T47D (cell line): ENCODE data around the gene GALNT10.

Experiments
- DNase-seq, 2 experiments: peaks; one replicate each; pipeline versions ENCODE4 v3.0.0 to v3.0.0-alpha.2; 2011 to 2012; ENCODE audit warnings: low read depth in 1 of 2, low spot score in 1 of 2
- JUND ChIP-seq: IDR thresholded peaks from 2 replicates; pipeline ENCODE4 v1.6.1; 2012; ENCODE audit warnings: low read depth
- in situ Hi-C: cut with HindIII; loops from 2 replicates; pipeline ENCODE4 v1.10.0; 2016; ENCODE audit warnings: low sequenced_read_pairs, low pct_unique_long_range_greater_than_20kb

GALNT10 gene

DNA sequence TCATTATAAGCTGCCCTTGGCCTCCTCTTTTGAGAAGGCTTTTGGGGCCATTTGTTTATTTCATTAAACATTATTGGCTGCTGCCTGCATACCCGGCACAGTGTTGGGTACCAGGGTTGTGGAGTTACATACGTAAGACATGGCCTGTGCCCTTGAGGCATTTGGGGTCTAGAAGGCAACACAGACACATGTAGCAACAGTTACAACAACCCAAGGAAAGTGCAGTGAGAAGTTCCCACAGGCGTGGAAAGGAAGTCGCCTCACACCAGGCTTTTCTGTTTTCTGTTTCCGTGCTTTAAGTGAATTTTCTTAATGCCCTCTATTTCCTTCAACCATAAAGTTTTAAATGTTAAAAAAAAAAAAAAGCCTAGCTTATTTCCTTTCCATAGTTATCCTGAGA, 47.4 kb downstream of the GALNT10 start:
- in situ Hi-C loops = no loop called here
- no peak for TF ChIP-seq JUND
- no peak for DNase-seq

GRCh38 chr5:154238776-154239481, 48.4 kb downstream of the GALNT10 start:
- no peak for DNase-seq
- in situ Hi-C loops = no loop called here
- no peak for TF ChIP-seq JUND

DNA sequence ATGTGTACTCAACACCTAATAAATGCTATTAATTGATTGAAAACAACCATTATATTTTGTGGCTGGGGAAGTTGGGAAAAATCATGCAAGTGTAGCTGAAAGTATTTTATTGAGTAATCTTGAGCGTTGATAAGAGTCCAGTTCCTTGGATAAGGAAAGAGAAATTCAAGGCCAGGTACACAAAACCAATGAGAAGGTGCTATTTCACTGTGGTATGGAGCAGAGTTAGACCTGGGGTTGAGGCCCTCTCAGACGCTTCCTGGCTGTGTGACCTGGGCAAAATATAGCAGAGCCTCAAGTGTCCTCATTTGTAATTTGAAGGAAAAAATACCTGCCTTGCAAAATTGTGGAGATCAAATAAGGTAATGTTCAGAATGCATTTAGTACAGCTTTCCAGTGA, 50.1 kb downstream of the GALNT10 start:
- DNase-seq = no peak
- in situ Hi-C loops = no loop called here
- TF ChIP-seq JUND = no peak

GRCh38 chr5:154241021-154241420, 50.5 kb downstream of the GALNT10 start:
- no peak for TF ChIP-seq JUND
- DNase-seq = no peak
- in situ Hi-C loops = no loop called here

DNA sequence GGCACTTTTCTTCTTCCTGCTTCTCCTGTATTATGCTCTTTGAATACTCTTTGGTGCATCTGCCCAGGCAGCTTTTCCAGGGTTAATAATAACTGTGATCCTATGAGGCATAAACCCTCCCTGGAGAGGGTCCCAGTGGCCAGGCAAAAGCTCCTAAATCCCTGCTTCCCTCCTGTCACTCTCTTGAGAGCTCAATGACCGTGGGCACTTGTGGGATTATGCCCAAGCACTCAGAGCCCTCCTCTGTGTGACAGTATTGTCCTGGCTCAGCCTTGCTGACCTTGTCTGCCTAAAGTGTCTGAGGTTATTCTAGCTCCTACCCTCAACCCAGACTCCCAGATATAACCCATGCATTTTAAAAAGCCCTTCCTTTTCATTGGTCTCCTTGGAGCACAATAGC, 51.9 kb downstream of the GALNT10 start:
- DNase-seq = no peak
- in situ Hi-C loops = no loop called here

DNA sequence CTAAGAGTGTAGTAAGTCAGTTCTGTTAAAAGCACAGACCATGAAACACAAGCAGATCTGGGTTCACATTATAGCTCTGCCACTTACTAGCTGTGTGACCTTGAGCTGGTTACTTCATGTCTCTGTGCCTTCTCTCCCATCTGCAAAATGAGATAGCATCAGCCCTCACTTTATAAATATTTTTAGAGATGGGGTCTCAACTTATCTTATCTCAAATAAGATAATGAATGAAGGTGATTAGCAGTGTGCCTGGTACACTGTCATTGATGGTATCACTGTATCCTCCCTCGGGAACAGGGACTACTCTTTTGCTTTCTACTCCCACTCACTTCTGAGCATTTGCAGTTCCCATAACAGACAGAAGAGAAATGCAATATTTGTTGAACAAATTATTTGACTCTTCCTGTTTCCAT, 52.4 kb downstream of the GALNT10 start:
- in situ Hi-C loops = no loop called here
- DNase-seq = no peak
- no peak for TF ChIP-seq JUND

More for the DNA sequence above, 51.9 kb downstream of the GALNT10 start:
- no peak for TF ChIP-seq JUND

GRCh38 chr5:154243736-154244135, 53.2 kb downstream of the GALNT10 start:
- in situ Hi-C loops = no loop called here
- no peak for TF ChIP-seq JUND
- no peak for DNase-seq

DNA sequence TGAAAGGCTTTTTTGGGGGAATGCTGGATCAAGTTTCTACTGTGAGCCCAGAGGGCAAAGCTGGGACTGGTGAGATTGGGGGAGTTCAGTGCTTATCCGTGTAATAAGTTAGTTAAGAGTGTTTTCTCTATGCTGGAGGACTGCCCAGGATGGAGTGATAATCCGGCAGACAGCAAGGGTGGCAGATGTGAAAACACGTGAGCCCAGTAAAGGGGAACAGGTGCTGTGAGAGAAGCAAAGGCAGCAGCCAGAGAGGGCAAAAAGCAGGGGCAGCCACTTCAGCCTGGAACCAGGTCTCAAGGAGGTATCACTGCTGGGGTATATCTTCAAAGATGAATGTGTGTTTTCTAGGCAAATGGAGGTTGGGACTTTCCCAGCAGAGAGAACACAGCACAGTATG, 53.9 kb downstream of the GALNT10 start:
- no peak for TF ChIP-seq JUND
- in situ Hi-C loops = no loop called here
- DNase-seq = no peak

DNA sequence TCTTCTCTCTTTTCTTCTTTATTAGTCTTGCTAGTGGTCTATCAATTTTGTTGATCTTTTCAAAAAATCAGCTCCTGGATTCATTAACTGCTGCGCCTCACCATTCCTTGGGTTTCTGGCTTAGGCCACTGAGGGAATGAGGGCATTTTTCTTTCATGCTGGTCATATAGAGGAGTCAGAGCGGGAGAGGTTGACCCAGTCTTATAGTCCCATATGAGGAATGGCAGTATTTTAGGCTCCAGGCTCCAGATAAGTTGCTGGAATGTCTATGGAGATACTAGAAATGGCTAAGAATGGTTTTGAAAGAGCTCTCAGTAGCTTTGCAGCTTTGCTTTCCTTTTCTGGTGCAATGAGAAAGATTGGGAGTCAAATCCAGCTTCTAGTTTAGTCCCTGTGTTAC, 58.2 kb downstream of the GALNT10 start:
- DNase-seq = no peak
- no peak for TF ChIP-seq JUND
- in situ Hi-C loops = no loop called here

DNA sequence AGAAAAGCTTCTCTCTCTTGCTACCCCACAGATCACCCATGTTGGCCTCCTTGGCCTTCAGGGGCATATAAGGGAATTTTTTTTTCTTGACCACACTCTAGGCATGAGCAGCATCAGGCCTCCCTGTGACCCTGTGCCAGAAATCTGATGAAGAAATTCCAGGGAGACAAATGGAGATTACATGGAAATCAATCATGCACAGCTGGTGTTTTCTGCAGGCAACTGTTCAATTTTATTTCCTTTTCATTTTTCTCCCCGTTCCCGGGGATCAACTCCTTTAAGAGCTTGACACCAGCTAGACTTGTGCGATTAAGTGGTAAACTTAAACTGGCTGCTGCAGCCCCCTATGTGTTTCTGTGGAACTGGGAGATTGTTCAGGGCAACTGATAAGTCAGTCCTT, 59.3 kb downstream of the GALNT10 start:
- in situ Hi-C loops = no loop called here
- no peak for DNase-seq
- TF ChIP-seq JUND = no peak

DNA sequence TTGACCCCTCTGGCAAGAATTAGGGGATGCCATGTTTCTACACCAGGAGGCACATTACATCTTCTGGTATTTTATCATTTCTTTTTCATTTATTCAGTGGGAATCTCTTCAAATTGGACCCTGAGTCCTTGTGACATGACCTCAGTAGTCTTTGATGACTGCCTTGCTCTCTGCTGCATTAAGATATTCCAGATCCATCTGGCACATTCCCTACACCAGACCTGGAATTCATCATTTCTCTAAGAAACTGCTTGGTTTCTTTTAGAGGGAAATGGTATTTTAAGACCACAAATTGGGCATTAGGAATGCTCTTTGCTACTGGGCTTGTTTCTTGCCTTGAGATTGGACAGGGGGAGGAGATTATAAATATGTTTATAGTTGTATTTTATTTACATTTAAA, 61.0 kb downstream of the GALNT10 start:
- in situ Hi-C loops = no loop called here
- no peak for TF ChIP-seq JUND
- no peak for DNase-seq

DNA sequence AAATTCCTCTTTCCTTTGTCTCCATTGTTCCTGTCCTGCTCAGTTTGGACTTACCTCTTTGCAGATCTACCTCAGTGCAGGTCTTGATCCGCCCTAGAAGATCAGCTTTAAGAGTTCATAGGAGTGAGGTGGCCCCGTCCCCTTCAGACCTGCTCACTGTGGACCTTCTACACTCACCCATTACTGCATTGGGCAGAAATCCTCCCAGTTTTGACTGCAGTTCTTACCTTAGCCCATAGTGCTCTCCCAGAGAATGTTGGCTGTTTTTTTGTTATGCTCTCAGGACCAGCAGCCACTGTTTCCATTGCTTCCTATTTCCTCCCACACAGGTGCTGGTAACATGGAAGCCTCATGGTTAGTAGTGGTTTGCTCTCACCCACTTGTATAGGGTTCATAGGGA, 63.3 kb downstream of the GALNT10 start:
- in situ Hi-C loops = no loop called here
- no peak for DNase-seq
- no peak for TF ChIP-seq JUND

DNA sequence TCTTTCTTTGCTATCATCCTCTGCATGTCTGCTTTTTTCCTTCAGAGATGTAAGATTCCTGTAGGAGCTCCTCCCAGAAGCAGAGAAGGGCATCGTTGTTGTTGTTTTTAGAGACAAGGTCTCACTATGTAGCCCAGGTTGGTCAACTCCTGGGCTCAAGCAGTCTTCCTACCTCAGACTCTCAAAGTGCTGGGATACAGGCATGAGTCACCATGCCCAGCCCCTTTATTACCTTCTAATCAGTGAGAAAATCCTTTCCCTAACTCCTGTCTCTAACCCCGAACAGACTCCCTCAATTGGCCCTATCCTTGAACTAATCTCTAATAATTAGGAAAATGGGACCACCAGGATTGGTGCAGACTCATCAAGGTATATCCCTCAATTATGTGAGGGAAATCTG, 64.4 kb downstream of the GALNT10 start:
- in situ Hi-C loops = no loop called here
- no peak for DNase-seq
- no peak for TF ChIP-seq JUND

DNA sequence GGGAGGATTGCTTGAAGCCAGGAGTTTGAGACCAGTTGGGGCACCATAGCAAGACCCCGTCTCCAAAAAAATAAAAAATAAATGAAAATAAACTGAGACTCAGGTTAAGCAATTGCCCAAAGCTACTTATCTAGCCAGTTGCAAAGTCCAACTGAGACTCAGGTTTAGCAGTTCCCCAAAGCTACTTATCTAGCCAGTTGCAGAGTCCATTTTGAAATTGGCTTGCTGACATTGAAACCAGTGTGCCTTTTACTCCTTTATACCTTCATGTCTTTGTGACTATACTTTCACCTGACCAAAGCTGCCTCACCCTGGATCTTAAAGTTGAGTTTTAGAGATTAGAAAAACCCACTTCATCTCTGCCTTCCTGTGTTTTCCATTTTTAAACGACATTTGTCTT, 66.5 kb downstream of the GALNT10 start:
- no peak for DNase-seq
- in situ Hi-C loops = no loop called here
- no peak for TF ChIP-seq JUND
